ENCODE data around the gene FBH1.

- TF ChIP-seq POLR2A (IDR thresholded peaks at IDR 0.05; ENCODE audit: low read length) (no peak), GATA1 (IDR thresholded peaks at IDR 0.05; ENCODE audit: low read depth, low read length) (no peak)
Observed at GRCh38 chr10:5890452-5890915, 441 bp downstream of the FBH1 start.

All from erythroblast (primary cell).